Uterus (tissue), 4 donors: ENCODE measurements around the gene PYGB. TPM values are rescaled to one million over a fixed set of nuclear protein-coding genes. Genes with fewer than 3 reads are reported as not detected.

ENCODE experiments used
- DNase-seq, 2 donors: peaks; one replicate each; pipeline ENCODE4 v3.0.0-alpha.2; 2019 to 2020
- H3K27ac ChIP-seq, 2 donors: fragments of 200-600 bp; sonication (generic); 1 replicate in 1 of 2; 2 replicates in 1 of 2; pipeline ENCODE4 v1.5.1; 2016 to 2018
- H3K27me3 ChIP-seq, 2 donors: fragments of 200-600 bp; sonication (generic); one replicate each; pipeline ENCODE4 v1.5.1; 2018 to 2019; ENCODE audit warnings: control low read depth in 1 of 2
- H3K36me3 ChIP-seq, 2 donors: fragments of 200-600 bp; sonication (generic); one replicate each; pipeline ENCODE4 v1.5.1; 2019; ENCODE audit warnings: control low read depth in 1 of 2
- H3K4me1 ChIP-seq, 2 donors: fragments of 200-600 bp; sonication (generic); one replicate each; pipeline ENCODE4 v1.5.1; 2018 to 2019; ENCODE audit warnings: control low read depth in 1 of 2
- H3K4me3 ChIP-seq, 2 donors: fragments of 200-600 bp; sonication (generic); 1 replicate in 1 of 2; 2 replicates in 1 of 2; pipeline ENCODE4 v1.5.1; 2018 to 2019; ENCODE audit warnings: mild to moderate bottlenecking in 1 of 2
- H3K9me3 ChIP-seq, 2 donors: fragments of 200-600 bp; sonication (generic); one replicate each; pipeline ENCODE4 v1.5.1; 2019; ENCODE audit warnings: control low read depth in 1 of 2
- CTCF ChIP-seq, 4 experiments: fragments of 200-600 bp in 2 of 4; fragments of 450-650 bp in 2 of 4; sonication (generic) in 2 of 4; IDR thresholded peaks; one replicate each; pipeline ENCODE4 v1.5.1; 2016 to 2019; ENCODE audit warnings: antibody characterized with exemption in 4 of 4, mild to moderate bottlenecking in 2 of 4, moderate library complexity in 1 of 4
- POLR2A ChIP-seq, 2 donors: fragments of 450-650 bp; IDR thresholded peaks; one replicate each; pipeline ENCODE4 v1.6.1; 2016; ENCODE audit warnings: antibody characterized with exemption in 2 of 2, mild to moderate bottlenecking in 1 of 2, moderate library complexity in 1 of 2
- intact Hi-C: fragments of 100-400 bp; cut with DNase I; formaldehyde crosslinking; loops from one replicate; pipeline ENCODE4 v1.15.1; 2023; ENCODE audit warnings: low total_unique reads
- total RNA-seq, 4 donors: library from RNA; depleted of rRNA in 3 of 4; stranded (reverse); fragments of >200 nt in 3 of 4; gene quantifications; one replicate each; pipeline versions ENCODE4 v1.1.0 to v1.2.4, GENCODE V29; 2014 to 2023
- donor health status: DM: yes; HTN: yes; CAD: no.

Gene PYGB
- total RNA-seq, 4 donors from 2014 or later, result 26.2 to 87.9 (median 49.8) TPM

GRCh38 chr20:25319241-25320034 lies 71.6 kb downstream of the PYGB start:
- H3K4me1 ChIP-seq, result no peaks in the 10 kb centered on the region
- TF ChIP-seq POLR2A (IDR thresholded peaks at IDR 0.05) (no peak), CTCF (IDR thresholded peaks at IDR 0.05) (no peak)
- H3K4me3 ChIP-seq, result no peak overlapping the region
- intact Hi-C loops, result no loop called here
- no peaks in the 10 kb centered on the region for H3K27me3 ChIP-seq
- no peaks in the 10 kb centered on the region for H3K9me3 ChIP-seq
- no peaks in the 10 kb centered on the region for H3K36me3 ChIP-seq
- peak in 1 of 2 donors; percentile 6 for DNase-seq
- H3K27ac ChIP-seq, result no peak overlapping the region

GRCh38 chr20:25320035-25320800 lies 72.3 kb downstream of the PYGB start:
- H3K27ac ChIP-seq, result no peak overlapping the region
- intact Hi-C loops, result no loop called here
- H3K4me1 ChIP-seq, result no peaks in the 10 kb centered on the region
- peak in 1 of 2 donors; percentile 5 for DNase-seq
- H3K4me3 ChIP-seq, result no peak overlapping the region
- no peaks in the 10 kb centered on the region for H3K9me3 ChIP-seq
- H3K27me3 ChIP-seq, result no peaks in the 10 kb centered on the region
- no peak for TF ChIP-seq CTCF (IDR thresholded peaks at IDR 0.05)
- TF ChIP-seq POLR2A (IDR thresholded peaks at IDR 0.05), result no peak
- H3K36me3 ChIP-seq, result no peaks in the 10 kb centered on the region

GRCh38 chr20:25321262-25321831 lies 73.5 kb downstream of the PYGB start:
- Histone ChIP-seq H3K4me3 (no peak overlapping the region), H3K27me3 (no peaks in the 10 kb centered on the region), H3K36me3 (no peaks in the 10 kb centered on the region), H3K4me1 (no peaks in the 10 kb centered on the region), H3K9me3 (no peaks in the 10 kb centered on the region), H3K27ac (no peak overlapping the region)
- no peak for TF ChIP-seq CTCF (IDR thresholded peaks at IDR 0.05)
- intact Hi-C loops, result no loop called here
- DNase-seq, result peak in 1 of 2 donors; percentile 4

- intact Hi-C loops, result no loop called here
- DNase-seq, result no peak
- no peak for TF ChIP-seq POLR2A (IDR thresholded peaks at IDR 0.05)
- no peak for TF ChIP-seq CTCF (IDR thresholded peaks at IDR 0.05)
- H3K36me3 ChIP-seq, result no peaks in the 10 kb centered on the region
- no peak overlapping the region for H3K4me3 ChIP-seq
- no peaks in the 10 kb centered on the region for H3K4me1 ChIP-seq
- H3K27me3 ChIP-seq, result no peaks in the 10 kb centered on the region
- no peak overlapping the region for H3K27ac ChIP-seq
- H3K9me3 ChIP-seq, result no peaks in the 10 kb centered on the region
Observed at GRCh38 chr20:25321991-25322390, 74.1 kb downstream of the PYGB start.
